ENCODE measurements around the gene RIC8A.
"Not testable (repeated sequence)": the region's sequence is repeated elsewhere in the genome, so short reads cannot be mapped to it uniquely, and the experiment has no call there.

Gene RIC8A

DNA sequence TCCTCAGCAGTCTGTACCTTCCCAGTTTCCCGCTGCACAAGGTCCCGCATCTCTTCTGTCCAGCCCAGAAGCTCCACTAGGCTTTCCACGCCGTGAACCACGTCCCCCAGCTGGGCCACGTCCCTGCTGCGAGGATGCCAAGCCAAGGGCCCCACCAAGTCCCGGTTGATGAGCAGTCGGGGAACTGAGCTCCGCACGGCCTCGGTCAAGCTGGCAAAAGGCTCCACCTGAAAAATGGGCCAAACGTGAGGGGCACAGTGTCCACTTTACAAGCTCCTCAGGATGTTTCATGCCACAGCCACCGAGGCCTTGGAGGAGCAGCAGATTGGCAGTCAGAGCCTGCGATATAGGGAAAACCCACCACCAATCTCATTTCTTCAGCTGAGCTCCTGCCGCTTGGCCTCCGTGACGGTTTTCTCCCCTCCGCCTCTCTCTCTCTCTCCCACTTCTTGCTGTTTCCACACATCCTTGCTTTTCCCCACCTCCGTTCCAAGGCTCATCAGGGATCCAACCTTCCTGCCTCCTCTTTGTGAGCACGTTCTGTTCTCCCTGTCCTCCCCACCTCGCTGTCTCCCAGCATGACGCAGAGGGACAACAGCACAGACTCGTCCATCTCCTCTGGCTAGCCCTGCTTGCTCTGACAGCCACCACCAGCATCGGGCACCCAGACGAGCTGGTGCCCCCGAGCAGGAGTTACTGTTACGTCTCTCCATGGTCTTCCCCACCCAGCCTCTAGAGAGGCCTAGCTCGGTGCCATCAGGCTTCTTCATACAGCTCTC is 11.5 kb downstream of the RIC8A start:
- no peak for DNase-seq (ENCODE audit: low read depth in 2 of 2)

DNA sequence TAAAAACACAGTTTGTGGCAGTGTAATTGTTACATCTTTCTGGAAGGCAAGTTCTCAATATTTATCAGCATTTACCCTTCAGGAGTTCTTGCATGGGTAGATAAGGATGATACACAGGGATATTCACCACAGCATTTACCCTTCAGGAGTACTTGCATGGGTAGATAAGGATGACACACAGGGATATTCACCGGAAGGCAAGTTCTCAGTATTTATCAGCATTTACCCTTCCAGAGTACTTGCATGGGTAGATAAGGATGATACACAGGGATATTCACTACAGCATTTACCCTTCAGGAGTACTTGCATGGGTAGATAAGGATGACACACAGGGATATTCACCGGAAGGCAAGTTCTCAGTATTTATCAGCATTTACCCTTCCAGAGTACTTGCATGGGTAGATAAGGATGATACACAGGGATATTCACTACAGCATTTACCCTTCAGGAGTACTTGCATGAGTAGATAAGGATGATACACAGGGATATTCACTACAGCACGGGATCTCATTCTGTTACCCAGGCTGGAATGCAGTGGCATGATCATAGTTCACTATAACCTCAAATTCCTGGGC is 13.2 kb downstream of the RIC8A start:
- not testable (repeated sequence) for DNase-seq (ENCODE audit: low read depth in 2 of 2)

DNA sequence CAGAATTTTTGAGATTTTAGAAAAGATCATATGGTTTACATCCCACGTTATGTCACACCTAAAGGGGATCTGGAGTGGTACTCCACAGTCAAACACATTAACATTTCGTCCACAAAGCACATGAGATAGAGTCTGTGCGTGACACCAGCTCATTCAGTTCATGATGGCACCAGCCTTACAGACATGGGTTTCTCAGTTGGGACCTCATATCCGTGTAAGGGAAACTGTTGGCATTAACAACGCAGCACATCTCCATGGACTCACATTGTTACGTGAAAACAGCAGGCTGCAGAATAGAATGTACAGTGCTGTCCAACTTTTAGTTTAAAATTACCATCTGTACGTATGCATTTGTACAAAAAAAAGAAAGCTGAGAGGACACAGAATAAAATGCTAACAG is 14.0 kb downstream of the RIC8A start:
- DNase-seq (ENCODE audit: low read depth in 2 of 2): no peak

DNA sequence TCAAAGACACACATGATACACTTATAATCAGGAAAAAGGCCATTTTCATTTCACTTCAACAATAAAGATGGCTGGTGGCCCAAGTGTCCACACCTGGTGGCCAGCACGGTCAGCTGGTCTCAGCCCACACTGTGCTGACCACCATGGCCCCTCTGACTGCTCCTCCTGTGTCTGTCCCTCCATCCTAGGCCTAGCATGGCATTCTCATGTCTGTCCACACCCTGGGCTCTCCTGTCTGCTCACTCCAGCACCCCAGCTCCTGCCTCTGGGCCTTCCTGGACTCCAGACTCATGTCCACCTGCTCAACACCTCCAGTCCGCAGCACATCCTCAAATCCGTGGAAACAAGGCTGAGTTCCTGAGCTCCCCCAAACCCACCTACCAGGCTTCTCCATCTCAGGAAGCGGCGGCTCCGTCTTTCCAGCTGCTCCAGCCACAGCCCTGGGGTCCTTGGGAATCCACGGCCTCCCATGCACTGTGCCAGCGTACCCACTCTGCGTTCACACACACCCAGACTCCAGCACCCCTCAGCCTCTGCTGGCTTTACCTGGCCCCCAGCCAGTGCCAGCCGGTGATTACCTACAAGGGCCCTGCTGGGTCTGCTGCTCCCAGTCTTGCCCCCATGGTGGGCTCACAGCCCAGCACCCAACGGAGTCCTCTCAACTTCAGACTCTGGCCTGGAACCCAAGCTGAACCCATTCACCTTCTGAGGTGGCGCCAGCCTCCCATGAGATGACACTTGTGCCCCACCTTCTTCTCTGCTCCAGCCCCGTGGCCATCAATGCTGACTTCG is 14.7 kb downstream of the RIC8A start:
- no peak for DNase-seq (ENCODE audit: low read depth in 2 of 2)

DNA sequence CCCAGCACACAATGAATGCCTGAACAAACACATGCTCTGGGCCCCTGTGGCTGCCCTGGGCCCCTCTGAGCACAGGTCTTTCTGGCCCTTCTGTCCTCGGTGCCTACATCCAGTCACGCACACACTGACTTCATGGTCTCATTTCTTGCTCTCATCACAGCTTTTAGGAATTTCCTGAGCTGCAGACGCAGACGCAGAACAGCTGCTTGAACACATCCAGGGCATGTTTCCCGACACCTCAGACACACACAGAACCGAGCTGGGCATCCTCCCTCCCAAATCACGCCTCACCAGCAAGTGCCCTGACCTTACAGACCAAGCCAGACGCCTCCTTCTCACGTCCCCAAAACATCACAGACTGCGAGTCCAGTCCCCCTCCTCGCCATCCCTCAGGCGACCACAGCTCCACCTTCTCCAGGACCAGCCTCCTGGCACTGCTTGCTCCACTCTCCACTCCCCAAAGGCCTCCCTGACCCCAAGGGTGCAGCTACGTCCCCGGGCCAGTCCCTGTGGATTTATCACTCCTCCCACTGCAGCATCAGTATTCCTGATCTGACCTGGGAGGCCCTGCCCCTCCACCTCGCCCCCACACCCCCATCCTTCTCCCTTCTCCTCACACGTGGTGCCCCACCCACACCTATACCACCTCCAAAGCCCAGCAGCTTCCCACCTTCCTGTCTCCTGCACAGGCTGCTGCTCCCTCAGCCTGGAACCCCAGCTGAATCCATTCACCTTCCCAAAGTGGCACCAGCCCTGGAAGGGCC is 15.7 kb downstream of the RIC8A start:
- no peak for DNase-seq (ENCODE audit: low read depth in 2 of 2)

DNA sequence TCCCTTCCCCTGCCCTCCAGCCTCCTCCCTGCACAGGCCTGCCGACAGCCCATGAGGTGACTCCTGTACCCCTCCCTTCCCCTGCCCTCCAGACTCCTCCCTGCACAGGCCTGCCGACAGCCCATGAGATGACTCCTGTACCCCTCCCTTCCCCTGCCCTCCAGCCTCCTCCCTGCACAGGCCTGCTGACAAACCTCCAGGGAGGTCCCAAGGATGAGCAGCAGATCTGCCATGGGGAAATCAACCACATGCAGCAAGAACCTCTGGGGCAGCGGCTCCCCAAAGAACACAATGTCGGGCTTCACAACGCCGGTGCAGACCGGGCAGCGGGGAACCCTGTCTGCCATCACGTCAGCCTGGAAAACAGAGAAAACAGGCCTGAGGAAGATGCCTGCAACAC is 16.4 kb downstream of the RIC8A start:
- no peak for DNase-seq (ENCODE audit: low read depth in 2 of 2)

DNA sequence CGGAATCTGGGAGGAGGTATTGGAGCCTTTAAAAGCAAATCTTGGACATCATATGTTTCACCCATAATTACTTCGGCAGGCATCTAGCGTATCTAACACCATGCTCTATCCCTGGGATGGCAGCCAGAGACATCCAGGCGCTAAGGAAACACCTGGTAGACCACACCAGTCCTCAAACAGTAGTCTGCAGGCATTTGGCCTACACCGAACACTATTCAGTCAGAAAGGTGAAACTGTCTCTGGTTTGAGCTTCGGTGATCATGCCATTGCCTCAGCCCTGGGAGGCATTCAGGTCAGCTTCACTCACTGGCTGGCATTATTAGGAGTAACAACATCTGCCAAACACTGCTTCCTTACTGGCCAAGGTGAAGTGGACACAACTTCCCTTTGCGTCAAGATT is 16.9 kb downstream of the RIC8A start:
- DNase-seq (ENCODE audit: low read depth in 2 of 2): no peak

DNA sequence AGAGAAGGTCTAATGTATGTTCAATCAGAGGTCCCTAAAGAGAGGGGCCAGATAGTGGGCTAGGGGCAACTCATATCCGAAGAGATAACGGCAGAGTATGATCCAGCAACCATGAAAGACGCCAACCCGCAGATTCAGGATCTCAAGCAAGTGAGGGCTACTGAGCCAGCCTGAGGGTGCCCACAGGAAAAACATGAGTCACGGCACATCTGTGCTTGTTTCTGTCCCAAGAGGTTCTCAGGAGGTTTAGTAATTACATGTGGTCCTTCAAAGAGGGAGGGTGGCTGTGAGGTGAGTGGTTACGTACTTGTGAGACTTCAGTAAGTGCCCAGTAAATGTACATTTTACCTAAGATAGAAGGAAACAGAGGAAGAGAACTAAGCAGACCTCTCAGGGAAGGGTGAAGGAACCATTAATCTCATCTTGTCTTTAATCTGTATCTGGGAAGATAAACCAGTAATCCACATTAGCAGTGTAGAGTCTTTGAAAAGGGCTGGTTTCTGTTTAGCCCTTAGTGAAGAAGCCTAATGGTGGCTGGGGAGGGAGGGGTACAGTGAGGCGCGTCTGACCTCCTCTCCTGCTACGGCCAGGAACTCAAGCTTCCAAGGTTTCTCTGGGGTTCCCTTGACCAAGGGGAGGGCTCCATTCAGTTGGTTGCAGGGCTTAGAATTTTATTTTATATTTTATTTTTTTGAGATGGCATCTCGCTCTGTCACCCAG is 18.4 kb downstream of the RIC8A start:
- no peak for DNase-seq (ENCODE audit: low read depth in 2 of 2)

DNA sequence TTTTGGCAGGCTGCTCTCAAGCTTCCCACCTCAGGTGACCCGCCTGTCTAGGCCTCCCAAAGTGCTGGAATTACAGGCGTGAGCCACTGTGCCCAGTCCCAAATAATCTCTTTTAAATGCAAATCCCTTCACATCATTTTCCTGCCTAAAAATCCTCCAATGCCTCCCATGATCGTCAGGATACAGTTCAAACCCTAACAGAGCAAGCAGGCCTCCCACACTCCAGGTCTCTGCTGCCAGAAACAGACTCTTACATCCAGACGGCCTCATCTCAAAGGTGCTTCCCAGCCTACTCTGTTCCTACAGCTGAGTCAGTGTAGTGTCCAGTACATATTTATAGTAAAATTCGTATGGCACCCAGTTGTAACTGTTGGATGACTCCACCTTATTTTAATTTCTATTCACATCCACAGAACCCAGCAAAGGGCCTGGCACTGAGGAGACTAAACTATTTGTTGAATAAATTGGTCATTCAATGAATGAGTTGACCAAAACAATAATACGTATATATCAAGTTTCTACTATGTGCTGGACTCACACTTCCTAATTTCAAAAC is 20.4 kb downstream of the RIC8A start:
- no peak for DNase-seq (ENCODE audit: low read depth in 2 of 2)

DNA sequence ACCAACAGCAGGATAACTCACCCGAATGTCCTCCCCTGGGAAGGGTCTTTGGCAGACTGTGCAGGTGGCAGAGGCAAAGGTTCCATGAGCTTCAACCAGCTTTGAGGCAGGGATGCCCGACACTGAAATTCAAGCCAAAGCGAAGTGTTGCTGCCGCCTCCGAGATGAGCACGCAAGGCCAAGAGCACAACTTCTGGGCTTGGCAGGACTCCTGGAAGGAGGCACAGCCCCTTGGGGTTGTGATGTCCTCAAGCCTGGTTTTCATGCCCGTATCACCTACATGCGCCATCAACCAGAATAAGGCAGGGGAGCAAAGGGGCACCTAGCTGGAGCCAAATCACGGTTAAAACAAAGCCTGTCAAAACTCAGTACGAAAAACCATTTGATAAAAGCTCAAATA is 22.9 kb downstream of the RIC8A start:
- DNase-seq (ENCODE audit: low read depth in 2 of 2): no peak

DNA sequence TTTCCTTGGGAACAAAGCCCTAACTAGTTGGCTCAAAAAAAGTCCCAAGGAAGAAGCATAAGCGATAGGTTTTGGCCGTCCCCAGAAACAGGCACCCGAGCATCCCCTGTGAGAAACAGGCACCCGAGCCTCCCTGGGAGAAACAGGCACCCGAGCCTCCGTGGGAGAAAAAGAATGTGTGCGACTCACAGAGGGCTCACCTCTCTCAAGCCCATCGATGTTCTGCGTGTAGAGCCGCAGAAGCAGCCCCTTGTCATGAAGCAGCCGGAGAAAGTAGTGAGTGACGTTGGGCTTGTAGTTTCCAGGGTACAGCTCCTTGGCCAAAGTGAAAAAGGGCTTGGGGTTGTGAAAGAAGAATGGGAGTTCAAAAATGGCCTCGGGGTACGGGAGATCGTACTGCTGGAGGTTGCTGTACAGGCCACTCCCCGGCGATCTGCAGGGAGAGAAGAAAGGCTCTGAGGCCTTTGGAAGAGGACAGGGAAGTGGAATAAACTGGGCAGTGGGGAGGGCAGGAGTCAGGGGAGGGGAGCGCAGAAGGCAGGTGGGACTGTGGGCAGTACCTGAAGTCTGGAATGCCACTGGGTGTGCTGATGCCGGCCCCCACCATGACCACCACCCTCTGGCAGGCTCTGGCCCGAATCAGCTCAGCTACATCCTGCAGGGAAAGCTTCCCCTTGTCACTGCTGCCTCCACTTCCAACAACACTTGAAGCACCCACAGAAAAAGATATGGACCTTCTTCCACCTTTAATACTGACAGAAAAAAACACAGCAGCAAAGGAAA is 25.5 kb downstream of the RIC8A start:
- no peak for DNase-seq (ENCODE audit: low read depth in 2 of 2)

DNA sequence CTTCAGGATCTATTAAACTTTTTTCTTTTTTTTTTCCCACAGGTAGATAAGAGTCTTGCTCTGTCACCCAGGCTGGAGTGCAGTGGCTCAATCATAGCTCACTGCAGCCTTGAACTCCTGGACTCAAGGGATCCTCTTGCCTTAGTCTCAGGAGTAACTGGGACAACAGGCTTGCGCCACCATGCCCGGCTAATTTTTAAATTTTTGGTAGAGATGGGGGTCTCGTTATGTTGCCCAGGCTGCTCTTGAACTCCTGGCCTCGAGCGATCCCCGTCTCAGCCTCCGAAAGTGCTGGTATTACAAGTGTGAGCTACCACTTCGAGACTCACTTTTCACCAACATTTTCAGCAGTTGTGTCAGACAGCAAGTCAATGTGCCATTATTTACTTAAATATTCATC is 27.7 kb downstream of the RIC8A start:
- no peak for DNase-seq (ENCODE audit: low read depth in 2 of 2)

DNA sequence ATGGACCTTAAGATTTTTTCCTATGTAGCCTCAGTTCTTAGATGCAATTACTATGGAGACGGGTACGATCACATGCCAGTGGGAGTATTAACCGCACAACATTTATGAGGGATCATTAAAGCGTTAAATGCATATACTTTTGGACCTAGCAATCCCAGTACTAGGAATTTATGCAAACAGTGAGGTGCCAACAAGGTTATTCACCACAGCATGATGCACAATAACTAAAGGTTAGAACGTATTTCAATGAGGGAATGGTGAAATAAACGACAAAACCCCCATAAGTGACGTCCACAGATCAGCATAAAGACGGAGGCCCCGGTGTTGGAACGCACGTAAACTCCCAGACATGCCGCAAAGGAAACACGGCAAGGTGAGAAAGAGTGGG is 28.1 kb downstream of the RIC8A start:
- DNase-seq (ENCODE audit: low read depth in 2 of 2): peak in 1 of 2 donors; percentile 60

DNA sequence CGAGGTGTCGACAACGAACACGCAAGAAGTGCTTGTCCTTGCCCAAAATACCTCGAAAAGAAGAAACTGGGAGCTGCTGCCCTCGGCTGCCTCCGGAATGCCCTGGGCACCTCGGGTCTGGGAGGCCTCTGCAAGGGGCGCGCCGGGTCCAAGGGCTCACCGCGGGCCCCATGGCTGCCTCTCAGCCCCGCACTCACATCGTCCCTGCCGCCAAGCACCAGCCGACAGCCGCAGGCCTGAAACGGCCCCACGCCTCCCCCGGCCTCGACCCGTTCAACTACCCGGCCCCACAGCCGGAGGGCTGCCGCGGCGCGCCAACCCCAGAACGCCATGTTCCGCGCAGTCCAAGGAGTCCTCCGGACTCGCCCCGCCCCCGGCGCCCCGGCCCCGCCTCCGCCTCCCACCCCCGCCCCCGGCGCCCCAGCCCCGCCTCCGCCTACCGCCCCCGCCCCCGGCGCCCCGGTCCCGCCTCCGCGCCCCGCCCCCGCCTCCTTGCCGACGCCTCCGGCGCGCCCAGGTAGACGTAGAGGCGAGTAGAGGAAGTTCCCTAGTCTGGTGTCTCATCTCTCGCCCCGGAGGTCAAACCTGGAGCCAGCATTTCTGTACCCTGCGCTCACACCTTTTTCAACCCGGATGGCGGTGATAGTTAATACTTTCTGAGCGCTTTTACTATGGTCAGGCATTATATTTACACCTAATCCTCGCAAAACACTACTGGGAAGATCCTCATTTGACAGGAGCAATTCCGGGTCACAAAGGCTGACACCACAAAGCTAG is 28.7 kb downstream of the RIC8A start, which contains the start of gene SIRT3:
Gene SIRT3, minus strand, starts transcription at position 346 of the 777 bp plus-strand sequence. Its CDS starts 14 bp downstream, at position 332.
- DNase-seq (ENCODE audit: low read depth in 2 of 2): peak; percentile 66 to 73

DNA sequence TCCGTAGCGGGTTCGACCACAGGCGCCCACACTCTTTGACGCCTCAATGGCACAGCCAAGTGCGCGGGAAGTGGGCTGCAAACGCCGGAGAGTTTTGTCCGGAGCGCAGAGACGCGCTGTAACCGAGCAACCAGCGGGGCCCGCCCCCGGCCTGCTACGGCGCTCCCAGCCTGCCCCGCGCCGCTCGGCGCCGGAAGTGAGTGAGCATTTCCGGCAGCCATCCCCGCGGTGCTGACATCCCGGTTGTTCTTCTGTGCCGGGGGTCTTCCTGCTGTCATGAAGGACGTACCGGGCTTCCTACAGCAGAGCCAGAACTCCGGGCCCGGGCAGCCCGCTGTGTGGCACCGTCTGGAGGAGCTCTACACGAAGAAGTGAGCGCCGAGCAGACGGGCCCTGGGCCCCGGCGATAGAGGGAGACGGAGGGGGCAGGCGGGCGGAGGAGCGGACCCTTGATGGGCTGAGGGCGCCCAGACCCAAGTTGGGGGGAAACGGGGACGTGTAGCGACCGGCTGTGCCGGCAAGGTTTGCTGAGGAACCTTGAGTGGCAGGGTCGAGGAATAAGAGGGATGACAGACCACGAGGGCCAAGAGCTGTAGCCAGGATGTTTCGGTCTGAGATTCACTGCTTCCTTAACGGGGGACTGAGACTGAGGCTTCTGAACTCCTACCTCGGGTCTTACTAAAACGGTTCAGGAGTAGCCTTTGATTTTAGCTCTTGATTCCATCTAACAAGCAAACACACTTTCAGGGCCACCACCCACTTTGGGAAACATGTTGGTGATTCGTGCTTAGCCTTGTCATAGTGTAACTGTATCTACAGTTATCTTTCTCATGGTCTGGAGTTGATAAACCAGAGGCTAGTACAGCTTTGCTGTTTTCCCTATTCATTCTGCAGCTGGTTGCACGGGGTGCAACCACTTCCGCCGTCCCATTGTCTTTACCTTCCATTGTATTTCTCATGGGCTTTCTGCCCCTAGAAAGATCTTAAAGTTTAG is 29.6 kb downstream of the RIC8A start, which contains the start of gene PSMD13:
Gene PSMD13, plus strand, starts transcription at position 203 of the 994 bp plus-strand sequence. Its CDS starts 74 bp downstream, at position 277.
- peak; percentile 71 to 81 for DNase-seq (ENCODE audit: low read depth in 2 of 2)

DNA sequence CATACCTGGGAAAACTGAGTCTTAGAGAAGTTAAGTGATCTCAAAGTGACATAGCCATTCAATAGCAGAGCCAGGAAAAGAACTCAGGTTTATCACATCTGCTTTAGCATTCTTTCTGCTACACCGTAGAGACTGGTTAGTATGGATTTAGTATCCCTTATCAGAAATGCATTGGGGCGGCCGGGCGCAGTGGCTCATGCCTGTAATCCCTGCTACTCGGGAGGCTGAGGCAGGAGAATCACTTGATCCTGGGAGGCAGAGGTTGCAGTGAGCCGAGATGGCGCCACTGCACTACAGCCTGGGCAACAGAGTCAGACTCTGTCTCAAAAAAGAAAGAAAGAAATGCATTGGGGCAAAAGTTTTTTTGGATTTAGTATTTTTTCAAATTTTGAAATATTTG is 30.8 kb downstream of the RIC8A start:
- not testable (repeated sequence) for DNase-seq (ENCODE audit: low read depth in 2 of 2)

DNA sequence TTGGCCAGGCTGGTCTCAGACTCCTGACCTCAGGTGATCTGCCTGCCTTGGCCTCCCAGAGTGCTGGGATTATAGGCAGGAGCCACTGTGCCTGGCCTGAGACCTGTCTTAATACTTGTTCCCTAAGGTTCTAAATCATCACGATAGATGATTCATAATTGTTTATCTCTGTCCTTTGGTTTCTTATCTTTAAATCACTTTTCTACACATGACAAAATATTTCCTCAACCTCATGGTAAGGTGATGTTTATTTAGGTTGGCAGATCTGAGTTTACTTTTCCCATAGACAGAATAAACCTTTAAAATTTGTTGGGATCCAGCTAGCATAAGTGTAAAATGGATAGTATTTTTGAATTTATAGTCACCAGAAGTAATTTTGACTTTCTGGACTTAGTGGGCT is 32.8 kb downstream of the RIC8A start:
- no peak for DNase-seq (ENCODE audit: low read depth in 2 of 2)

DNA sequence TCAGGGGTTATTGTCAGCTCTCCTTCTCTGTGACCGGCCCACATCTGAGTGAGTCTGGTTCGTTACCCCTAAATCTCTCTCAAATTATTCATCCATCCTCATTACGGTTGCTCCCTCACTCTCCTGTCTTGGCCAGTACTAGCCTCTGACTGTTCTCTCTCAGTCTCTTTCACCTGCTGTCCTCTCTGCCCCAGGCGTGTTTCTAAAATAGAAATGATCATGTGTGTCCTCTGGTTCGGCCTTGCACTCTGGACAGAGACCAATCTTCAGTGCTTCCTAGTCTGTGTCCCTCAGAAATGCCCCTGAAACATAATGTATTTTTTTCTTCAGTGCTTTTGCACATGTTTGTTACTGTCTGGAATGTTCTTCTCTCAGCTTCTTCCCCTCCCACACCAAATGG is 34.1 kb downstream of the RIC8A start:
- DNase-seq (ENCODE audit: low read depth in 2 of 2): no peak
